ENCODE results near the gene RIN3.

- TF ChIP-seq CTCF (conservative IDR thresholded peaks at IDR 0.05; ENCODE audit: low read depth, low read length) (no peak), EZH2 (IDR thresholded peaks at IDR 0.05; ENCODE audit: low read length, unreplicated experiment) (no peak), EZH2phosphoT487 (IDR thresholded peaks at IDR 0.05; ENCODE audit: borderline replicate concordance, low read length) (no peak)
Measured at GRCh38 chr14:92563765-92564285, 50.2 kb downstream of the RIN3 start.

All from PC-3 (cell line).